ENCODE results near the gene RHBDF2. TPM values are rescaled to one million over a fixed set of nuclear protein-coding genes. Genes with fewer than 3 reads are reported as not detected.
A peak's percentile ranks its signal among the peaks of the same experiment; 100 is the strongest.

Gene RHBDF2
- total and polyA plus RNA-seq, 5 donors from 2014 or later = 2.5 to 23.8 (median 3.7) TPM

GRCh38 chr17:76499267-76499667 lies 2.0 kb downstream of the RHBDF2 start:
- H3K27me3 Mint-ChIP-seq = no peaks in the 10 kb centered on the region
- H3K4me1 Mint-ChIP-seq = peaks cover 0 to 43% (median 11%) of the 10 kb centered on the region in 4 donors
- no peaks in the 10 kb centered on the region for H3K36me3 Mint-ChIP-seq
- no peaks in the 10 kb centered on the region for H3K9me3 Mint-ChIP-seq
- ATAC-seq (ENCODE audit: low read depth in 2 of 2) (no peak), DNase-seq (no peak)
- Histone ChIP-seq H3K4me3 (ENCODE audit: low read depth, low read length) (no peak overlapping the region), H3K36me3 (ENCODE audit: control insufficient read depth, insufficient read depth, low read length) (no peaks in the 10 kb centered on the region), H3K27ac (ENCODE audit: insufficient read depth, low read length, poor library complexity, severe bottlenecking) (no peak overlapping the region), H3K27me3 (ENCODE audit: control insufficient read depth, insufficient read depth, low read length) (no peaks in the 10 kb centered on the region), H3K9me3 (ENCODE audit: control insufficient read depth in 2 of 2, low read length in 2 of 2) (no peaks in the 10 kb centered on the region), H3K4me1 (ENCODE audit: control insufficient read depth, insufficient read depth, low read length, poor library complexity, severe bottlenecking) (peaks cover 26% of the 10 kb centered on the region)
- no peak overlapping the region for H3K27ac Mint-ChIP-seq
- H3K4me3 Mint-ChIP-seq = peak overlapping the region; percentile 39 to 59 (median 52)

GRCh38 chr17:76498876-76499251 lies 2.4 kb downstream of the RHBDF2 start:
- Histone ChIP-seq H3K36me3 (ENCODE audit: control insufficient read depth, insufficient read depth, low read length) (no peaks in the 10 kb centered on the region), H3K4me1 (ENCODE audit: control insufficient read depth, insufficient read depth, low read length, poor library complexity, severe bottlenecking) (peaks cover 29% of the 10 kb centered on the region), H3K27ac (ENCODE audit: insufficient read depth, low read length, poor library complexity, severe bottlenecking) (no peak overlapping the region), H3K9me3 (ENCODE audit: control insufficient read depth in 2 of 2, low read length in 2 of 2) (no peaks in the 10 kb centered on the region), H3K27me3 (ENCODE audit: control insufficient read depth, insufficient read depth, low read length) (no peaks in the 10 kb centered on the region), H3K4me3 (ENCODE audit: low read depth, low read length) (no peak overlapping the region)
- Mint-ChIP-seq H3K4me1 (peaks cover 0 to 44% (median 12%) of the 10 kb centered on the region in 4 donors), H3K27ac (peak overlapping the region in 1 of 3 donors; percentile 21), H3K27me3 (no peaks in the 10 kb centered on the region), H3K9me3 (no peaks in the 10 kb centered on the region), H3K4me3 (peak overlapping the region in 2 of 4 donors; percentile 35 to 49), H3K36me3 (no peaks in the 10 kb centered on the region)
- ATAC-seq (ENCODE audit: low read depth in 2 of 2) (no peak), DNase-seq (no peak)

- no peaks in the 10 kb centered on the region for H3K27me3 ChIP-seq (ENCODE audit: control insufficient read depth, insufficient read depth, low read length)
These were observed 3.0 kb downstream of the RHBDF2 start for GRCh38 chr17:76497979-76498875.

GRCh38 chr17:76497699-76497978 lies 3.6 kb downstream of the RHBDF2 start:
- Mint-ChIP-seq H3K36me3 (no peaks in the 10 kb centered on the region), H3K4me3 (no peak overlapping the region), H3K9me3 (no peaks in the 10 kb centered on the region), H3K27ac (no peak overlapping the region), H3K27me3 (no peaks in the 10 kb centered on the region), H3K4me1 (peaks cover 0 to 53% (median 21%) of the 10 kb centered on the region in 4 donors)
- H3K27me3 ChIP-seq (ENCODE audit: control insufficient read depth, insufficient read depth, low read length) = no peaks in the 10 kb centered on the region
- ATAC-seq (ENCODE audit: low read depth in 2 of 2) = no peak
- H3K9me3 ChIP-seq (ENCODE audit: control insufficient read depth in 2 of 2, low read length in 2 of 2) = no peaks in the 10 kb centered on the region
- no peak overlapping the region for H3K27ac ChIP-seq (ENCODE audit: insufficient read depth, low read length, poor library complexity, severe bottlenecking)
- DNase-seq = no peak
- no peaks in the 10 kb centered on the region for H3K36me3 ChIP-seq (ENCODE audit: control insufficient read depth, insufficient read depth, low read length)
- H3K4me1 ChIP-seq (ENCODE audit: control insufficient read depth, insufficient read depth, low read length, poor library complexity, severe bottlenecking) = peaks cover 41% of the 10 kb centered on the region
- H3K4me3 ChIP-seq (ENCODE audit: low read depth, low read length) = no peak overlapping the region

More at GRCh38 chr17:76497979-76498875, 3.0 kb downstream of the RHBDF2 start:
- Histone ChIP-seq H3K36me3 (ENCODE audit: control insufficient read depth, insufficient read depth, low read length) (no peaks in the 10 kb centered on the region), H3K4me3 (ENCODE audit: low read depth, low read length) (no peak overlapping the region), H3K27ac (ENCODE audit: insufficient read depth, low read length, poor library complexity, severe bottlenecking) (no peak overlapping the region), H3K9me3 (ENCODE audit: control insufficient read depth in 2 of 2, low read length in 2 of 2) (no peaks in the 10 kb centered on the region), H3K4me1 (ENCODE audit: control insufficient read depth, insufficient read depth, low read length, poor library complexity, severe bottlenecking) (peaks cover 35% of the 10 kb centered on the region)
- Mint-ChIP-seq H3K27ac (peak overlapping the region in 1 of 3 donors; percentile 21), H3K36me3 (no peaks in the 10 kb centered on the region), H3K4me3 (peak overlapping the region in 1 of 4 donors; percentile 47), H3K27me3 (no peaks in the 10 kb centered on the region), H3K9me3 (no peaks in the 10 kb centered on the region), H3K4me1 (peaks cover 0 to 50% (median 15%) of the 10 kb centered on the region in 4 donors)
- DNase-seq = no peak
- ATAC-seq (ENCODE audit: low read depth in 2 of 2) = no peak

GRCh38 chr17:76496464-76496863 lies 4.8 kb downstream of the RHBDF2 start:
- no peak overlapping the region for H3K27ac Mint-ChIP-seq
- no peak overlapping the region for H3K27ac ChIP-seq (ENCODE audit: insufficient read depth, low read length, poor library complexity, severe bottlenecking)
- H3K4me1 ChIP-seq (ENCODE audit: control insufficient read depth, insufficient read depth, low read length, poor library complexity, severe bottlenecking) = peaks cover 36% of the 10 kb centered on the region
- no peak for ATAC-seq (ENCODE audit: low read depth in 2 of 2)
- no peaks in the 10 kb centered on the region for H3K36me3 Mint-ChIP-seq
- H3K4me3 Mint-ChIP-seq = peak overlapping the region in 2 of 4 donors; percentile 12 to 27
- H3K4me1 Mint-ChIP-seq = peaks cover 0 to 51% (median 22%) of the 10 kb centered on the region in 4 donors
- no peak overlapping the region for H3K4me3 ChIP-seq (ENCODE audit: low read depth, low read length)
- no peak for DNase-seq
- H3K36me3 ChIP-seq (ENCODE audit: control insufficient read depth, insufficient read depth, low read length) = no peaks in the 10 kb centered on the region
- no peaks in the 10 kb centered on the region for H3K9me3 Mint-ChIP-seq
- no peaks in the 10 kb centered on the region for H3K9me3 ChIP-seq (ENCODE audit: control insufficient read depth in 2 of 2, low read length in 2 of 2)
- H3K27me3 ChIP-seq (ENCODE audit: control insufficient read depth, insufficient read depth, low read length) = no peaks in the 10 kb centered on the region
- no peaks in the 10 kb centered on the region for H3K27me3 Mint-ChIP-seq

GRCh38 chr17:76495663-76496400 lies 5.4 kb downstream of the RHBDF2 start:
- DNase-seq = no peak

GRCh38 chr17:76493505-76494167 lies 7.6 kb downstream of the RHBDF2 start:
- peaks cover 0 to 31% (median 17%) of the 10 kb centered on the region in 4 donors for H3K4me1 Mint-ChIP-seq
- Histone ChIP-seq H3K4me1 (ENCODE audit: control insufficient read depth, insufficient read depth, low read length, poor library complexity, severe bottlenecking) (peaks cover 18% of the 10 kb centered on the region), H3K9me3 (ENCODE audit: control insufficient read depth in 2 of 2, low read length in 2 of 2) (no peaks in the 10 kb centered on the region), H3K27ac (ENCODE audit: insufficient read depth, low read length, poor library complexity, severe bottlenecking) (no peak overlapping the region), H3K36me3 (ENCODE audit: control insufficient read depth, insufficient read depth, low read length) (no peaks in the 10 kb centered on the region), H3K4me3 (ENCODE audit: low read depth, low read length) (no peak overlapping the region), H3K27me3 (ENCODE audit: control insufficient read depth, insufficient read depth, low read length) (no peaks in the 10 kb centered on the region)
- no peaks in the 10 kb centered on the region for H3K36me3 Mint-ChIP-seq
- H3K27me3 Mint-ChIP-seq = no peaks in the 10 kb centered on the region
- DNase-seq (no peak), ATAC-seq (ENCODE audit: low read depth in 2 of 2) (peak; percentile 4 to 6)
- no peaks in the 10 kb centered on the region for H3K9me3 Mint-ChIP-seq
- H3K27ac Mint-ChIP-seq = peak overlapping the region in 1 of 3 donors; percentile 76
- peak overlapping the region in 3 of 4 donors; percentile 51 to 81 (median 68) for H3K4me3 Mint-ChIP-seq

More at GRCh38 chr17:76495663-76496400, 5.4 kb downstream of the RHBDF2 start:
- Histone ChIP-seq H3K27ac (ENCODE audit: insufficient read depth, low read length, poor library complexity, severe bottlenecking) (no peak overlapping the region), H3K36me3 (ENCODE audit: control insufficient read depth, insufficient read depth, low read length) (no peaks in the 10 kb centered on the region), H3K27me3 (ENCODE audit: control insufficient read depth, insufficient read depth, low read length) (no peaks in the 10 kb centered on the region), H3K9me3 (ENCODE audit: control insufficient read depth in 2 of 2, low read length in 2 of 2) (no peaks in the 10 kb centered on the region), H3K4me1 (ENCODE audit: control insufficient read depth, insufficient read depth, low read length, poor library complexity, severe bottlenecking) (peaks cover 32% of the 10 kb centered on the region), H3K4me3 (ENCODE audit: low read depth, low read length) (no peak overlapping the region)
- peaks cover 0 to 50% (median 20%) of the 10 kb centered on the region in 4 donors for H3K4me1 Mint-ChIP-seq
- H3K9me3 Mint-ChIP-seq = no peaks in the 10 kb centered on the region
- no peak for ATAC-seq (ENCODE audit: low read depth in 2 of 2)
- H3K27ac Mint-ChIP-seq = no peak overlapping the region
- no peak overlapping the region for H3K4me3 Mint-ChIP-seq
- H3K27me3 Mint-ChIP-seq = no peaks in the 10 kb centered on the region
- H3K36me3 Mint-ChIP-seq = no peaks in the 10 kb centered on the region

Measured in CD4-positive, CD25-positive, alpha-beta regulatory T cell (primary cell).